ENCODE results near the gene SDC3. TPM values are rescaled to one million over a fixed set of nuclear protein-coding genes. Genes with fewer than 3 reads are reported as not detected.

Gene SDC3
- total and polyA plus RNA-seq, 9 donors, result 21.9 to 65.8 (median 43.7) TPM

- peaks cover 24% of the 10 kb centered on the region for H3K9me3 ChIP-seq (replicated peaks; ENCODE audit: control insufficient read depth, low read depth, low read length)
- 93% methylated on average over 19 of the region's 25 CpGs for WGBS (ENCODE audit: insufficient coverage)
- H3K27me3 ChIP-seq (ENCODE audit: control insufficient read depth, insufficient read depth, low read length), result no peaks in the 10 kb centered on the region
- no peak for DNase-seq
- peaks cover 47% of the 10 kb centered on the region for H3K4me1 ChIP-seq (ENCODE audit: control insufficient read depth, insufficient read depth, low read length)
- H3K27ac ChIP-seq (ENCODE audit: low read length), result no peak overlapping the region
- H3K4me3 ChIP-seq (ENCODE audit: low read length), result no peak overlapping the region
- H3K36me3 ChIP-seq (ENCODE audit: control insufficient read depth, insufficient read depth, low read length), result peaks cover 44% of the 10 kb centered on the region
These were observed 31.9 kb downstream of the SDC3 start for GRCh38 chr1:30876451-30877204.

DNA sequence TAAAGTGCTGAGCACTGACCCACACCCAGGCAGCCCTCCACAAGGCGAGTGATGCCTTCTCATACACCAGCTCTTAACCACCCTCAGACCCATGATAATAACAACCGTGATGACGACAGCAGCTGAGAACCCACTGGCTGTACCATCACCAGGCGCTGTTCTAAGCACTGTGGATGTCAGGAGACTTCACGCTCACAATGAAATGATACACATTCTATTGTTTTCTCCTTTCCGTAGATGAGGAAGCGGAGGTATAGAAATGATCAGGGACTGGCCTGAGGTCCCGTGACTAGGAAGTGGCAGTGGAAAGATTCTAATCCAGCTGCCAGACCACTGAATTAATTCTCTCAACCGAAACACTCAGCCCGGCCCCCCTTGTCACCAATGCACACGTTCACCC is 32.6 kb downstream of the SDC3 start:
- DNase-seq, result no peak
- H3K36me3 ChIP-seq (ENCODE audit: control insufficient read depth, insufficient read depth, low read length), result peaks cover 51% of the 10 kb centered on the region
- peak overlapping the region; percentile 62 for H3K27ac ChIP-seq (ENCODE audit: low read length)
- WGBS (ENCODE audit: insufficient coverage), result 77% methylated on average over 6 of the region's 11 CpGs
- H3K27me3 ChIP-seq (ENCODE audit: control insufficient read depth, insufficient read depth, low read length), result no peaks in the 10 kb centered on the region
- H3K9me3 ChIP-seq (replicated peaks; ENCODE audit: control insufficient read depth, low read depth, low read length), result peaks cover 25% of the 10 kb centered on the region
- H3K4me1 ChIP-seq (ENCODE audit: control insufficient read depth, insufficient read depth, low read length), result peaks cover 43% of the 10 kb centered on the region
- H3K4me3 ChIP-seq (ENCODE audit: low read length), result no peak overlapping the region

- 80% methylated on average over 6 of the region's 6 CpGs for WGBS (ENCODE audit: insufficient coverage)
- H3K27ac ChIP-seq (ENCODE audit: low read length), result peak overlapping the region; percentile 62
- peaks cover 36% of the 10 kb centered on the region for H3K4me1 ChIP-seq (ENCODE audit: control insufficient read depth, insufficient read depth, low read length)
- DNase-seq, result no peak
- peaks cover 54% of the 10 kb centered on the region for H3K36me3 ChIP-seq (ENCODE audit: control insufficient read depth, insufficient read depth, low read length)
- H3K4me3 ChIP-seq (ENCODE audit: low read length), result no peak overlapping the region
- H3K9me3 ChIP-seq (replicated peaks; ENCODE audit: control insufficient read depth, low read depth, low read length), result peaks cover 25% of the 10 kb centered on the region
- H3K27me3 ChIP-seq (ENCODE audit: control insufficient read depth, insufficient read depth, low read length), result no peaks in the 10 kb centered on the region
These were observed 33.4 kb downstream of the SDC3 start for GRCh38 chr1:30875197-30875596.

- no peak for DNase-seq
- H3K4me1 ChIP-seq (ENCODE audit: control insufficient read depth, insufficient read depth, low read length), result peaks cover 25% of the 10 kb centered on the region
- no peak overlapping the region for H3K4me3 ChIP-seq (ENCODE audit: low read length)
- H3K27me3 ChIP-seq (ENCODE audit: control insufficient read depth, insufficient read depth, low read length), result no peaks in the 10 kb centered on the region
- H3K36me3 ChIP-seq (ENCODE audit: control insufficient read depth, insufficient read depth, low read length), result peaks cover 54% of the 10 kb centered on the region
- WGBS (ENCODE audit: insufficient coverage), result 98% methylated on average over 7 of the region's 11 CpGs
- H3K27ac ChIP-seq (ENCODE audit: low read length), result no peak overlapping the region
- peaks cover 25% of the 10 kb centered on the region for H3K9me3 ChIP-seq (replicated peaks; ENCODE audit: control insufficient read depth, low read depth, low read length)
These were observed 34.4 kb downstream of the SDC3 start for GRCh38 chr1:30874176-30874575.

- peaks cover 13% of the 10 kb centered on the region for H3K4me1 ChIP-seq (ENCODE audit: control insufficient read depth, insufficient read depth, low read length)
- peaks cover 51% of the 10 kb centered on the region for H3K36me3 ChIP-seq (ENCODE audit: control insufficient read depth, insufficient read depth, low read length)
- no peak overlapping the region for H3K27ac ChIP-seq (ENCODE audit: low read length)
- no peaks in the 10 kb centered on the region for H3K27me3 ChIP-seq (ENCODE audit: control insufficient read depth, insufficient read depth, low read length)
- 85% methylated on average over 4 of the region's 4 CpGs for WGBS (ENCODE audit: insufficient coverage)
- no peak for DNase-seq
- H3K4me3 ChIP-seq (ENCODE audit: low read length), result no peak overlapping the region
- H3K9me3 ChIP-seq (replicated peaks; ENCODE audit: control insufficient read depth, low read depth, low read length), result peaks cover 25% of the 10 kb centered on the region
These were observed 35.7 kb downstream of the SDC3 start for GRCh38 chr1:30872948-30873263.

DNA sequence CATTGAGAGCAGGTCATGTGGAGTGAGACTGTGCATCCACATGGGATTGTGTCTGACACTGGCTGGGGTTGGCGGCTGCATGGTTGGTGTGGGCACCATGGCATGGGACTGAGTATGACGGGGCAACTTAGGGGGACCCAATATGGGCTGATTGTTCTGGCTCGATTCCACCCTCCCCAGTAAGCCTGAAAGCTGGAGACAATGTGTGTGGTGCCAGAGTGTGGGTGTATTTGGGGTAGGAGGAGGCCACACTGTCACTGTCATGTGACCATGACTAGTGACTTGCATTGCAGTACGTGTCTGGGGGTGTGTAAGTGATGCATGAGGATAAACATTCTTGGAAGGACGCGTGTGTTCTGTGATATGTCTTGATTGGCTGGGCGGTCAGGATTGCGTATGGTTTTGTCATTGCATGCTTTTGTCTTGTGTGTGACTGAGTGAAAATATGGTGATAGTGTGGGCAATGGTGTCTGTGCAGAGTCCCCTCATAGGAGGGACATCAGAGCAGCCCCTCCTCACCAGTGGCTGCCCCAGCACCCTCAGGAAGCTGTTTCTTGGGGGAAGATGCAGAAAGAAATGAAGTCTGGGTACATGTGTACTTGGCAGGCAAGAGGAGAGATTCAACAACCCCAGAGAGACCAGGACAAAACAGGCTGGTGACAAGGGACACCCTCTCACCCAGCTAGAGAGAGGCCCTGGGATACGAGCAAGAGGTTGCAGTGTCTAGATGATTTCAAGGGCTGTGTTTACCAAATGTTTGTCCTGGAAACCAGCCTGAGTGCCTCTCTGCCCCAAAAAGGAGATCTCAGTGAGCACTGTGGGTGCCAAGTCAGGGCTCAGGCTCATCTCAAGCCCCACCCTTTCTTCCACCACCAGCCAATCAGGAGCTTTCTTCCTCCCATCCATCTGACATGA is 36.3 kb downstream of the SDC3 start:
- Histone ChIP-seq H3K9me3 (replicated peaks; ENCODE audit: control insufficient read depth, low read depth, low read length) (peaks cover 25% of the 10 kb centered on the region), H3K27ac (ENCODE audit: low read length) (no peak overlapping the region), H3K27me3 (ENCODE audit: control insufficient read depth, insufficient read depth, low read length) (no peaks in the 10 kb centered on the region), H3K4me1 (ENCODE audit: control insufficient read depth, insufficient read depth, low read length) (peaks cover 7% of the 10 kb centered on the region), H3K4me3 (ENCODE audit: low read length) (no peak overlapping the region), H3K36me3 (ENCODE audit: control insufficient read depth, insufficient read depth, low read length) (peaks cover 51% of the 10 kb centered on the region)
- no peak for DNase-seq
- 93% methylated on average over 8 of the region's 9 CpGs for WGBS (ENCODE audit: insufficient coverage)

DNA sequence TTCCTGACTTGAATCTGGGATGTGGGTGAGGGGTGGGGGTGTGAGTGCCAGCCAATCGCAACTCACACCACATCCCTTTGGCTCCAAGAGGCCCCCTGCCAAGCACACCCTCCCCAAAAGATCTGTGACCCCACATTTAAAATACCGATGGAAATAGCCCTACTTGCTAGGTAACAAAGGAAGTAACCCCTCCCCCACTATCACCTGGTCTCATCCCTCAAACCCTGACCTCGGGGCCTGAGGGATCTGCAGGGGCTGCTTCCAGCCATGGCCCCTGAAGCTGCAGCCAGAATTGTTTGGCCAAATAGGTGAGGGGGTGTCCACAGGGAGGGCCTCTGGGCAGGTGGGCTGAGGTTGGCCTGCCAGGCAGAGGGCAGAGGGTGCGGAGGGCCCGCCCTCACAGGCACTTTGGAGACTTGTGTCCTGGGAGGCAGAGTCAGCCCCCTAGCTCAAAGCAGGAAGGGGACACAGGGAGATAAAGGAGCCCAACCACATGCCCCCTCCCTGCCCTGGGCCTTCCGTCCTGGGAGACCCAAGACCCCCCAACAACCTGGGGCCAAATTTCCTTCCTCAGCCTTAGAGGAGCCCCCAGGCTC is 37.2 kb downstream of the SDC3 start:
- no peak for DNase-seq
- peaks cover 51% of the 10 kb centered on the region for H3K36me3 ChIP-seq (ENCODE audit: control insufficient read depth, insufficient read depth, low read length)
- H3K4me3 ChIP-seq (ENCODE audit: low read length), result no peak overlapping the region
- H3K27ac ChIP-seq (ENCODE audit: low read length), result no peak overlapping the region
- no peaks in the 10 kb centered on the region for H3K27me3 ChIP-seq (ENCODE audit: control insufficient read depth, insufficient read depth, low read length)
- WGBS (ENCODE audit: insufficient coverage), result 94% methylated on average over 2 of the region's 6 CpGs
- peaks cover 25% of the 10 kb centered on the region for H3K9me3 ChIP-seq (replicated peaks; ENCODE audit: control insufficient read depth, low read depth, low read length)
- H3K4me1 ChIP-seq (ENCODE audit: control insufficient read depth, insufficient read depth, low read length), result no peaks in the 10 kb centered on the region

DNA sequence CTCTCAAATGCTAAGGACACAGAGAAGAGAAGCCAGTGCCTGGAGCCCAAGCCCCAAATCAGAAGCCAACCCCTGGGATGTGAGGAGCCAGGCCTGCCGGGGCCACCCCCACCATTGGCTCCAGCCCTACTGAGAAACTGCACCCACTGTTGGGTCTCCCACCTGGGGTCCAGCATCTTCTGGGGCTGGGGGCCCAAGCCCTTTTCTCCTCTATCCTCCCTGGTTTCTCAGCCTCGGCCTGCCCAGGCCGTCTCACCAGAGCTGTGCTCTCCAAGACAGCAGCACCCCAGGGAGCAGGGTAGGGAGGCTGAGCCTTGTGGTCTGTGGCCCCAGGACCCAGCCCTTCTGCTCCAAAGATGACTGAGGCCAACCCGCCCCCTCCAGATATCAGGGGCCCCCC is 37.9 kb downstream of the SDC3 start:
- Histone ChIP-seq H3K27me3 (ENCODE audit: control insufficient read depth, insufficient read depth, low read length) (no peaks in the 10 kb centered on the region), H3K4me1 (ENCODE audit: control insufficient read depth, insufficient read depth, low read length) (no peaks in the 10 kb centered on the region), H3K36me3 (ENCODE audit: control insufficient read depth, insufficient read depth, low read length) (peaks cover 48% of the 10 kb centered on the region), H3K4me3 (ENCODE audit: low read length) (no peak overlapping the region), H3K9me3 (replicated peaks; ENCODE audit: control insufficient read depth, low read depth, low read length) (peaks cover 25% of the 10 kb centered on the region), H3K27ac (ENCODE audit: low read length) (no peak overlapping the region)
- WGBS (ENCODE audit: insufficient coverage), result no CpG with 5 or more reads among the region's 4 CpGs
- DNase-seq, result no peak

- Histone ChIP-seq H3K27me3 (ENCODE audit: control insufficient read depth, insufficient read depth, low read length) (no peaks in the 10 kb centered on the region), H3K4me1 (ENCODE audit: control insufficient read depth, insufficient read depth, low read length) (no peaks in the 10 kb centered on the region), H3K9me3 (replicated peaks; ENCODE audit: control insufficient read depth, low read depth, low read length) (peaks cover 25% of the 10 kb centered on the region), H3K27ac (ENCODE audit: low read length) (no peak overlapping the region), H3K36me3 (ENCODE audit: control insufficient read depth, insufficient read depth, low read length) (peaks cover 43% of the 10 kb centered on the region), H3K4me3 (ENCODE audit: low read length) (no peak overlapping the region)
- WGBS (ENCODE audit: insufficient coverage), result 64% methylated on average over 3 of the region's 3 CpGs
- DNase-seq, result no peak
These were observed 38.5 kb downstream of the SDC3 start for GRCh38 chr1:30870035-30870434.

DNA sequence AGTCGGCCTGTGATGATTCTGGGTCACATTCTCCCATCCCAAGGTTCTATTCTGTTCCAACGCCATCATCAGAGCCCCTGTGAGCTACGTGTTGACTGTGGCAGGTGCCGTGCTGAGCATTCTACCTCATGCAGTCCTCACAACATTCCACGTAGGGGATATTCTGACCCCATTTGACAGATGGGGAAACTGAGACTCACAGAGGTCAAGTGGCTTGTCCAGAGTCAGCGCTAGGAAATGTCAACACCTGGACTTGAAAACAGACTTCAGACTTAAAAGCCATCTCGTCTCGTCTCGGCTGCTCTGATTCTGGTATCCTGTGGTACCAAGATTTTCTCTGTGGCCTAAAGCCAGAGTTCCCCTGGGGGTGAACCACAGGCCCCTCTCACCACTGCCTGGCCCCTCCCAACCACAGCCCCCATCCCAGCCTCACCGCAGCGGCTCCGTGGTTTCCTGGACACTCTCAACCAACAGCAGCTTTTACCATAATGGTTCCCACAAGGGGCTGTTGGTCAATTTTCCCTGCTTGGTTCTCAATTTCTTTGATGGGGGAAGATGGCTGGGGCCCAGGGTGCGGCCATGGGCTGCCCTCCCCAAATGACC is 39.6 kb downstream of the SDC3 start:
- Histone ChIP-seq H3K9me3 (replicated peaks; ENCODE audit: control insufficient read depth, low read depth, low read length) (peaks cover 22% of the 10 kb centered on the region), H3K36me3 (ENCODE audit: control insufficient read depth, insufficient read depth, low read length) (peaks cover 33% of the 10 kb centered on the region), H3K27ac (ENCODE audit: low read length) (no peak overlapping the region), H3K4me1 (ENCODE audit: control insufficient read depth, insufficient read depth, low read length) (no peaks in the 10 kb centered on the region), H3K4me3 (ENCODE audit: low read length) (no peak overlapping the region), H3K27me3 (ENCODE audit: control insufficient read depth, insufficient read depth, low read length) (no peaks in the 10 kb centered on the region)
- WGBS (ENCODE audit: insufficient coverage), result 89% methylated on average over 9 of the region's 13 CpGs
- no peak for DNase-seq

All from muscle of leg (tissue), 11 donors.